HEK293 (cell line): ENCODE data around the gene KCNJ15.

Source experiments
- CTCF ChIA-PET: fragments of 350-600 bp; formaldehyde crosslinking; extraction: SDS; loops from one replicate; lab custom pipeline; 2021; ENCODE audit warnings: antibody characterized with exemption; lab: Yijun Ruan, JAX
- POLR2A ChIA-PET: fragments of 300-600 bp; formaldehyde crosslinking; extraction: SDS; loops from one replicate; lab custom pipeline; 2020; ENCODE audit warnings: antibody characterized with exemption, inconsistent platforms; lab: Yijun Ruan, JAX
- H3K27ac ChIP-seq: fragments of 200-500 bp; sonication (Bioruptor generic); 2 replicates; pipeline ENCODE4 v1.5.1; 2014; ENCODE audit warnings: low read depth, low read length, control low read depth, inconsistent platforms; ENCODE audit errors: extremely low read depth
- H3K36me3 ChIP-seq, 2 experiments: fragments of 200-500 bp in 1 of 2; sonication (Bioruptor generic) in 1 of 2; 1 replicate in 1 of 2; 2 replicates in 1 of 2; pipeline ENCODE4 v1.5.1; 2014 to 2017; ENCODE audit warnings: inconsistent platforms in 2 of 2, low read length in 2 of 2; ENCODE audit not compliant: control insufficient read depth in 2 of 2, insufficient read depth in 1 of 2
- H3K4me1 ChIP-seq: fragments of 200-500 bp; sonication (Bioruptor generic); 2 replicates; pipeline ENCODE4 v1.5.1; 2014; ENCODE audit warnings: mild to moderate bottlenecking, low read length, inconsistent platforms; ENCODE audit not compliant: control insufficient read depth, insufficient read depth
- H3K4me3 ChIP-seq: 2 replicates; pipeline ENCODE4 v1.5.1; 2011; ENCODE audit warnings: low read depth, mild to moderate bottlenecking, control low read depth, low read length, moderate library complexity
- H3K9me3 ChIP-seq: fragments of 200-500 bp; sonication (Bioruptor generic); 2 replicates; pipeline ENCODE4 v1.5.1; 2014; ENCODE audit warnings: low read depth, low read length, inconsistent platforms; ENCODE audit not compliant: control insufficient read depth, insufficient read depth
- EGR2 ChIP-seq: fragments of 450-650 bp; formaldehyde crosslinking; IDR thresholded peaks from 2 replicates; pipeline ENCODE4 v1.5.1; 2016; ENCODE audit warnings: low read depth, missing biosample characterization, missing genetic modification characterization
- FEZF1 ChIP-seq: fragments of 450-650 bp; formaldehyde crosslinking; IDR thresholded peaks from 2 replicates; pipeline ENCODE4 v1.5.1; 2016; ENCODE audit warnings: missing biosample characterization, missing genetic modification characterization
- GLIS1 ChIP-seq: fragments of 450-650 bp; formaldehyde crosslinking; IDR thresholded peaks from 2 replicates; pipeline ENCODE4 v1.5.1; 2016; ENCODE audit warnings: missing biosample characterization, missing genetic modification characterization
- KLF9 ChIP-seq: fragments of 450-650 bp; formaldehyde crosslinking; IDR thresholded peaks from 2 replicates; pipeline ENCODE4 v1.5.1; 2016; ENCODE audit warnings: missing biosample characterization, missing genetic modification characterization, low read depth
- OSR2 ChIP-seq: fragments of 450-650 bp; formaldehyde crosslinking; IDR thresholded peaks from 2 replicates; pipeline ENCODE4 v1.5.1; 2016; ENCODE audit warnings: missing biosample characterization, missing genetic modification characterization
- SP7 ChIP-seq: fragments of 450-650 bp; formaldehyde crosslinking; IDR thresholded peaks from 2 replicates; pipeline ENCODE4 v1.5.1; 2016; ENCODE audit warnings: missing biosample characterization, missing genetic modification characterization
- ZEB2 ChIP-seq: fragments of 450-650 bp; formaldehyde crosslinking; IDR thresholded peaks from 2 replicates; pipeline ENCODE4 v1.5.1; 2016; ENCODE audit warnings: missing biosample characterization, missing genetic modification characterization
- ZFP69B ChIP-seq: fragments of 450-650 bp; formaldehyde crosslinking; IDR thresholded peaks from 2 replicates; pipeline ENCODE4 v1.5.1; 2016; ENCODE audit warnings: missing biosample characterization, missing genetic modification characterization
- ZIC2 ChIP-seq: fragments of 450-650 bp; formaldehyde crosslinking; IDR thresholded peaks from 2 replicates; pipeline ENCODE4 v1.5.1; 2016; ENCODE audit warnings: missing biosample characterization, missing genetic modification characterization
- ZNF10 ChIP-seq: fragments of 450-650 bp; formaldehyde crosslinking; IDR thresholded peaks from 2 replicates; pipeline ENCODE4 v1.5.1; 2017; ENCODE audit warnings: missing biosample characterization, missing genetic modification characterization
- ZNF140 ChIP-seq: fragments of 450-650 bp; formaldehyde crosslinking; IDR thresholded peaks from 2 replicates; pipeline ENCODE4 v1.5.1; 2016; ENCODE audit warnings: missing biosample characterization, missing genetic modification characterization
- ZNF155 ChIP-seq: fragments of 450-650 bp; formaldehyde crosslinking; IDR thresholded peaks from 2 replicates; pipeline ENCODE4 v1.5.1; 2016; ENCODE audit warnings: missing biosample characterization, missing genetic modification characterization
- ZNF157 ChIP-seq: fragments of 450-650 bp; formaldehyde crosslinking; IDR thresholded peaks from 2 replicates; pipeline ENCODE4 v1.5.1; 2016; ENCODE audit warnings: missing biosample characterization, missing genetic modification characterization
- ZNF214 ChIP-seq: fragments of 450-650 bp; formaldehyde crosslinking; IDR thresholded peaks from 2 replicates; pipeline ENCODE4 v1.5.1; 2017; ENCODE audit warnings: missing biosample characterization, mild to moderate bottlenecking, missing genetic modification characterization, borderline replicate concordance
- ZNF311 ChIP-seq: fragments of 450-650 bp; formaldehyde crosslinking; IDR thresholded peaks from 2 replicates; pipeline ENCODE4 v1.5.1; 2017; ENCODE audit warnings: missing biosample characterization, missing genetic modification characterization, borderline replicate concordance
- ZNF366 ChIP-seq: fragments of 450-650 bp; formaldehyde crosslinking; conservative IDR thresholded peaks from 2 replicates; pipeline ENCODE4 v1.5.1; 2016; ENCODE audit warnings: missing biosample characterization, missing genetic modification characterization
- ZNF558 ChIP-seq: fragments of 450-650 bp; formaldehyde crosslinking; IDR thresholded peaks from 2 replicates; pipeline ENCODE4 v1.5.1; 2016; ENCODE audit warnings: missing biosample characterization, missing genetic modification characterization
- ZNF747 ChIP-seq: fragments of 450-650 bp; formaldehyde crosslinking; IDR thresholded peaks from 2 replicates; pipeline ENCODE4 v1.5.1; 2016; ENCODE audit warnings: missing biosample characterization, missing genetic modification characterization
- ZNF785 ChIP-seq: fragments of 450-650 bp; formaldehyde crosslinking; IDR thresholded peaks from 2 replicates; pipeline ENCODE4 v1.5.1; 2016; ENCODE audit warnings: missing biosample characterization, missing genetic modification characterization
- ZNF830 ChIP-seq: fragments of 450-650 bp; IDR thresholded peaks from 2 replicates; pipeline ENCODE4 v1.5.0; 2018; ENCODE audit warnings: missing biosample characterization, missing genetic modification characterization, low read depth, mild to moderate bottlenecking, moderate library complexity
- ZNF837 ChIP-seq: fragments of 450-650 bp; formaldehyde crosslinking; IDR thresholded peaks from 2 replicates; pipeline ENCODE4 v1.5.1; 2016; ENCODE audit warnings: missing biosample characterization, missing genetic modification characterization
- TF ChIP-seq, protein P1 (sequence below): fragments of 450-650 bp; formaldehyde crosslinking; IDR thresholded peaks from 2 replicates; pipeline ENCODE4 v1.5.1; 2016; ENCODE audit warnings: missing biosample characterization, missing genetic modification characterization
- TF ChIP-seq, protein P2 (sequence below): fragments of 450-650 bp; formaldehyde crosslinking; IDR thresholded peaks from 2 replicates; pipeline ENCODE4 v1.5.1; 2016; ENCODE audit warnings: missing biosample characterization, missing genetic modification characterization
- TF ChIP-seq, protein P3 (sequence below): fragments of 450-650 bp; formaldehyde crosslinking; IDR thresholded peaks from 2 replicates; pipeline ENCODE4 v1.5.1; 2016; ENCODE audit warnings: missing biosample characterization, missing genetic modification characterization
- TF ChIP-seq, protein P4 (sequence below): fragments of 450-650 bp; formaldehyde crosslinking; IDR thresholded peaks from 2 replicates; pipeline ENCODE4 v1.5.1; 2016; ENCODE audit warnings: missing biosample characterization, missing genetic modification characterization
- TF ChIP-seq, protein P5 (sequence below): fragments of 450-650 bp; formaldehyde crosslinking; IDR thresholded peaks from 2 replicates; pipeline ENCODE4 v1.5.1; 2016; ENCODE audit warnings: missing biosample characterization, missing genetic modification characterization
- TF ChIP-seq, protein P6 (sequence below): fragments of 450-650 bp; IDR thresholded peaks from 2 replicates; pipeline ENCODE4 v1.5.1; 2018; ENCODE audit warnings: missing biosample characterization, mild to moderate bottlenecking, missing genetic modification characterization

KCNJ15 gene

DNA sequence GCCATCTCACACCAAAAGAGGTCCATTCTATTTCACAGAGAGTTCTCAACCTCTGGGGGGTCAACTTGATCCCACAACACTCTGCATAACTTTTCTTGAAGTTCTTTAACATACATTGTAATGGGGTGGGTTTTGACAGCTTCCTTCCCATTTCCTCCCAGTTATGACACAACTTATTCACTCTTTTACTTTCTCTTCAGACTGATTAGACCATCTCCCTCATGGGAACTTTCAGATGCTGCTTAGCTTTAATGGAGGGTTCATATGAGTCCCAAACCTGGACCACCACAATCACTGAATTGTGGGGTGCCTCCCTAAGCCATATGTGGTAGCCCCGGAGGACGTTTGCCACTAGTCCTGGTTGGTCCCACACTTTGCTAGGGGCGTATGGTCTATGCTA, 28.3 kb upstream of the KCNJ15 start (continued):
- TF ChIP-seq, protein P1, sequence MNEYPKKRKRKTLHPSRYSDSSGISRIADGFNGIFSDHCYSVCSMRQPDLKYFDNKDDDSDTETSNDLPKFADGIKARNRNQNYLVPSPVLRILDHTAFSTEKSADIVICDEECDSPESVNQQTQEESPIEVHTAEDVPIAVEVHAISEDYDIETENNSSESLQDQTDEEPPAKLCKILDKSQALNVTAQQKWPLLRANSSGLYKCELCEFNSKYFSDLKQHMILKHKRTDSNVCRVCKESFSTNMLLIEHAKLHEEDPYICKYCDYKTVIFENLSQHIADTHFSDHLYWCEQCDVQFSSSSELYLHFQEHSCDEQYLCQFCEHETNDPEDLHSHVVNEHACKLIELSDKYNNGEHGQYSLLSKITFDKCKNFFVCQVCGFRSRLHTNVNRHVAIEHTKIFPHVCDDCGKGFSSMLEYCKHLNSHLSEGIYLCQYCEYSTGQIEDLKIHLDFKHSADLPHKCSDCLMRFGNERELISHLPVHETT (tag by site-specific recombination) = no peak
- TF ChIP-seq ZNF558 (no peak), SP7 (no peak), ZFP69B (no peak), ZNF140 (no peak), ZIC2 (tag by site-specific recombination) (no peak), ZNF311 (tag by site-specific recombination) (no peak), ZNF366 (tag by site-specific recombination) (no peak), ZNF10 (no peak), GLIS1 (tag by site-specific recombination) (no peak)
- TF ChIP-seq, protein P2, sequence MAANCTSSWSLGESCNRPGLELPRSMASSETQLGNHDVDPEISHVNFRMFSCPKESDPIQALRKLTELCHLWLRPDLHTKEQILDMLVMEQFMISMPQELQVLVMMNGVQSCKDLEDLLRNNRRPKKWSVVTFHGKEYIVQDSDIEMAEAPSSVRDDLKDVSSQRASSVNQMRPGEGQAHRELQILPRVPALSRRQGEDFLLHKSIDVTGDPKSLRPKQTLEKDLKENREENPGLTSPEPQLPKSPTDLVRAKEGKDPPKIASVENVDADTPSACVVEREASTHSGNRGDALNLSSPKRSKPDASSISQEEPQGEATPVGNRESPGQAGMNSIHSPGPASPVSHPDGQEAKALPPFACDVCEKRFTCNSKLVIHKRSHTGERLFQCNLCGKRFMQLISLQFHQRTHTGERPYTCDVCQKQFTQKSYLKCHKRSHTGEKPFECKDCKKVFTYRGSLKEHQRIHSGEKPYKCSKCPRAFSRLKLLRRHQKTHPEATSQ (tag by site-specific recombination) = no peak
- TF ChIP-seq, protein P3, sequence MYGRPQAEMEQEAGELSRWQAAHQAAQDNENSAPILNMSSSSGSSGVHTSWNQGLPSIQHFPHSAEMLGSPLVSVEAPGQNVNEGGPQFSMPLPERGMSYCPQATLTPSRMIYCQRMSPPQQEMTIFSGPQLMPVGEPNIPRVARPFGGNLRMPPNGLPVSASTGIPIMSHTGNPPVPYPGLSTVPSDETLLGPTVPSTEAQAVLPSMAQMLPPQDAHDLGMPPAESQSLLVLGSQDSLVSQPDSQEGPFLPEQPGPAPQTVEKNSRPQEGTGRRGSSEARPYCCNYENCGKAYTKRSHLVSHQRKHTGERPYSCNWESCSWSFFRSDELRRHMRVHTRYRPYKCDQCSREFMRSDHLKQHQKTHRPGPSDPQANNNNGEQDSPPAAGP (tag by site-specific recombination) = no peak
- TF ChIP-seq, protein P4, sequence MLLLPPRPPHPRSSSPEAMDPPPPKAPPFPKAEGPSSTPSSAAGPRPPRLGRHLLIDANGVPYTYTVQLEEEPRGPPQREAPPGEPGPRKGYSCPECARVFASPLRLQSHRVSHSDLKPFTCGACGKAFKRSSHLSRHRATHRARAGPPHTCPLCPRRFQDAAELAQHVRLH (tag by site-specific recombination) = no peak

DNA sequence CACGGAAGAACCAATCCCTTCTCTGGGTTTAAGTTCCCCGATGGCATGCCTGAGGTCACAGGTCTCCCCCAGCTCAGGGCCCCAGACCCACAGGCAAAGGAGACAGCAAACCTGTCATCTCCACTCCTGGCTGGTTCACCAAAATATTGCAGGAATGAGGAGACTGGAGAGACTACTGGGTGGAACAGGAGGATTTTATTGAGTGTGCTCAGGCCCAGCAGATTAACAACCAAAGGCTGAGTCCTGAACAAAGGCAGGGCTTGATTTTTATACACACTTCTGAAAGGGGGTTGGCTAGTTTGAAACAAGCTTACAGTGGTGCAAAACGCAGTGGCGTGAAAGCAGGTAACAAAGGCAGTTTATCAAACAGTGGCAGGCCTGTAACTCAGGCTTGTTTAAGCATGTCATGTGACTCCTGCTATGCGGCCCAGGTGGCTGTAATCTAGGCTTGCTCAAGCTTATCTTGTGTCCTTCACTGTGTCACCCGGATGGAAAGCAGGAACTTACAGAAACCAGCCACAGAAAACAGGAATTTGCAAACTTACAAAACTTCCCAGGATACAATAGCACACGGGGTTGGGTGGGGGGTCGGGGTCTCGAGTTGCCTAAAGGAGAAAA, 27.4 kb upstream of the KCNJ15 start:
- no peaks in the 10 kb centered on the region for H3K4me1 ChIP-seq
- H3K36me3 ChIP-seq = no peaks in the 10 kb centered on the region
- H3K9me3 ChIP-seq = no peaks in the 10 kb centered on the region
- H3K4me3 ChIP-seq = no peak overlapping the region
- H3K27ac ChIP-seq = no peak overlapping the region
- ChIA-PET CTCF (interaction anchor here (0.6 to 2.4 kb wide), 3 partner anchors 11 to 127 kb away, joined by 3 to 10 read pairs (median 7); no protein-coding TSS in a partner anchor), POLR2A (no interaction called here)
- TF ChIP-seq ZNF157 (no peak), FEZF1 (tag by site-specific recombination) (no peak), ZNF747 (tag by site-specific recombination) (0 out of 2 replicates have a peak, but pooled peaks have one; percentile 41), EGR2 (no peak), ZEB2 (tag by site-specific recombination) (no peak), OSR2 (tag by site-specific recombination) (no peak), ZNF785 (tag by site-specific recombination) (no peak), KLF9 (tag by site-specific recombination) (no peak), ZNF155 (tag by site-specific recombination) (0 out of 2 replicates have a peak, but pooled peaks have one; percentile 50), GLIS1 (tag by site-specific recombination) (no peak), ZNF837 (tag by site-specific recombination) (no peak), ZNF214 (tag by site-specific recombination) (no peak), ZNF830 (tag by site-specific recombination) (no peak)
- TF ChIP-seq, protein P4 (tag by site-specific recombination) = no peak
- TF ChIP-seq, protein P5, sequence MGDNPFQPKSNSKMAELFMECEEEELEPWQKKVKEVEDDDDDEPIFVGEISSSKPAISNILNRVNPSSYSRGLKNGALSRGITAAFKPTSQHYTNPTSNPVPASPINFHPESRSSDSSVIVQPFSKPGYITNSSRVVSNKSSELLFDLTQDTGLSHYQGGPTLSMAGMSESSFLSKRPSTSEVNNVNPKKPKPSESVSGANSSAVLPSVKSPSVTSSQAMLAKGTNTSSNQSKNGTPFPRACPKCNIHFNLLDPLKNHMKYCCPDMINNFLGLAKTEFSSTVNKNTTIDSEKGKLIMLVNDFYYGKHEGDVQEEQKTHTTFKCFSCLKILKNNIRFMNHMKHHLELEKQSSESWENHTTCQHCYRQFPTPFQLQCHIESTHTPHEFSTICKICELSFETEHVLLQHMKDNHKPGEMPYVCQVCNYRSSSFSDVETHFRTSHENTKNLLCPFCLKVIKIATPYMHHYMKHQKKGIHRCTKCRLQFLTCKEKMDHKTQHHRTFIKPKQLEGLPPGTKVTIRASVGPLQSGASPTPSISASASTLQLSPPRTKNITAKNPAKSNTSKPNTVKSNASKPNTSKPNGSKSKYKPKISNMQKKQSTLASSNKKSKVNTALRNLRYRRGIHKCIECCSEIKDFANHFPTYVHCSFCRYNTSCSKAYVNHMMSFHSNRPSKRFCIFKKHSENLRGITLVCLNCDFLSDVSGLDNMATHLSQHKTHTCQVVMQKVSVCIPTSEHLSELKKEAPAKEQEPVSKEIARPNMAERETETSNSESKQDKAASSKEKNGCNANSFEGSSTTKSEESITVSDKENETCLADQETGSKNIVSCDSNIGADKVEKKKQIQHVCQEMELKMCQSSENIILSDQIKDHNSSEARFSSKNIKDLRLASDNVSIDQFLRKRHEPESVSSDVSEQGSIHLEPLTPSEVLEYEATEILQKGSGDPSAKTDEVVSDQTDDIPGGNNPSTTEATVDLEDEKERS (tag by site-specific recombination) = peak; percentile 99
- TF ChIP-seq, protein P6, sequence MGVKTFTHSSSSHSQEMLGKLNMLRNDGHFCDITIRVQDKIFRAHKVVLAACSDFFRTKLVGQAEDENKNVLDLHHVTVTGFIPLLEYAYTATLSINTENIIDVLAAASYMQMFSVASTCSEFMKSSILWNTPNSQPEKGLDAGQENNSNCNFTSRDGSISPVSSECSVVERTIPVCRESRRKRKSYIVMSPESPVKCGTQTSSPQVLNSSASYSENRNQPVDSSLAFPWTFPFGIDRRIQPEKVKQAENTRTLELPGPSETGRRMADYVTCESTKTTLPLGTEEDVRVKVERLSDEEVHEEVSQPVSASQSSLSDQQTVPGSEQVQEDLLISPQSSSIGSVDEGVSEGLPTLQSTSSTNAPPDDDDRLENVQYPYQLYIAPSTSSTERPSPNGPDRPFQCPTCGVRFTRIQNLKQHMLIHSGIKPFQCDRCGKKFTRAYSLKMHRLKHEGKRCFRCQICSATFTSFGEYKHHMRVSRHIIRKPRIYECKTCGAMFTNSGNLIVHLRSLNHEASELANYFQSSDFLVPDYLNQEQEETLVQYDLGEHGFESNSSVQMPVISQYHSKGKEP (tag by site-specific recombination) = no peak
